Measurements from ENCODE around the gene ARHGAP23. TPM values are rescaled to one million over a fixed set of nuclear protein-coding genes. Genes with fewer than 3 reads are reported as not detected.

Gene ARHGAP23
- total RNA-seq, 1 donor from 2014 or later, result 0.34 TPM

Other genes starting within 250 kb of the ARHGAP23 start
- not detected in 2 replicates for gene TBC1D3, start 235.9 kb upstream of the ARHGAP23 start, total RNA-seq
- 33.1 and 33.4 TPM in 2 replicates for gene MRPL45, start 131.3 kb upstream of the ARHGAP23 start, total RNA-seq
- not detected in 2 replicates for gene GPR179, start 84.5 kb upstream of the ARHGAP23 start, total RNA-seq
- gene SOCS7, start 76.6 kb upstream of the ARHGAP23 start, total RNA-seq, result 16.7 and 17.4 TPM in 2 replicates
- gene SRCIN1, start 177.5 kb downstream of the ARHGAP23 start, total RNA-seq, result 0.14 TPM in 1 of 2 replicates, not detected in the other
- 7.2 and 7.3 TPM in 2 replicates for gene EPOP, start 246.5 kb downstream of the ARHGAP23 start, total RNA-seq

Data from T-helper 2 cell treated with Interferon-gamma antibody and Interleukin-4, amounts not matched to agents 100 ng/mL and 5 ng/mL, for 36 hours (primary cell).